HG03097 (cell line): ENCODE results near the gene NMD3.
"Not testable (repeated sequence)": the region's sequence is repeated elsewhere in the genome, so short reads cannot be mapped to it uniquely, and the experiment has no call there.

Experiments used
- ATAC-seq: cut with Tn5 transposase; IDR thresholded peaks from one replicate; pipeline ENCODE4 v1.9.1; 2021; ENCODE audit not compliant: unreplicated experiment, low FRiP score

The NMD3 gene

DNA sequence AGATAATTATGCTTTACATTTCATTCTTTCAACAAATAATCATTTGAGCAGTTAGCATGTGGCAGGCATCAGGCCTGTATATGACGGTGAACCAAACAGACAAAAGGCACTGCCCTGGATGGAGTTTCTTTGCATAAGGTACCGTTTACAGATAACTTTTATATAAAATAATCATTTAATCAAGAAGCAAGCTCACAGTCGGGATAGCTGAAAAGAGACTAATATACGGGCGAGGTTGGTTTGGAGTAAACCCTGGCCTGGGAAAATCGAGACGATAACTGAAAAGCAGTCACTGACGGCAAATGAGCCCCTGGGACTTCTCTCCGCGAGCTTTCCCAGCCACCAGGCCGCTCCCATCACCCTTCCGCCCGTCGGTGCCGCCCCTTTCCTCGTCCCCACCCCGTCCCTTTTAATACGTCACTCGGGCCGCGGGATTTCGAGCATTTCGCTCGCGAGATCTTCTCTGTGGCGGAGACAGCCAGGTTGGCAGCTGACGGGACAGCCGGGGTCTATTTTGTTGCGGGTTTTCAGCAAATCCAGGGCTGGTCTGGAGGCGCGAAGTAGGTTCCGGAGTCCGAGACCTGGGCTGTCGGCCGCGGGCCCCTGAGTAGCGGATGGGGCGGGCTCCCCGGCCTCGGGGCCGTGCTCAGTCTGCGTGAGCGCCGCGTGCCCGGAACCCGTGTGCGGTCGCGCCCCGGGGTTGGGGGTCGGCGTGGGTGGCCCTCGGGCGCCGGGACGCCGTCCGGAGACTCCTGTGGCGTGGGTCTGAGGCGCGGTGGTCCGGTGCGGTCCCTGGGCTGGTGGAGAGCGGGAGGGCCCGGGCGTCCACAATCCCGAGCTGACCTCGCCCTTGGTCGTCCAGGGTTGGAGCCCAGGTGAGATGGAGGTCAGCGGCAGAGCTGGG is at the start of gene NMD3:
NMD3 (plus strand) TSS at position 462 of the 904 bp plus-strand sequence. CDS start 703 bp downstream, outside the sequence.
- peak; percentile 98 for ATAC-seq

DNA sequence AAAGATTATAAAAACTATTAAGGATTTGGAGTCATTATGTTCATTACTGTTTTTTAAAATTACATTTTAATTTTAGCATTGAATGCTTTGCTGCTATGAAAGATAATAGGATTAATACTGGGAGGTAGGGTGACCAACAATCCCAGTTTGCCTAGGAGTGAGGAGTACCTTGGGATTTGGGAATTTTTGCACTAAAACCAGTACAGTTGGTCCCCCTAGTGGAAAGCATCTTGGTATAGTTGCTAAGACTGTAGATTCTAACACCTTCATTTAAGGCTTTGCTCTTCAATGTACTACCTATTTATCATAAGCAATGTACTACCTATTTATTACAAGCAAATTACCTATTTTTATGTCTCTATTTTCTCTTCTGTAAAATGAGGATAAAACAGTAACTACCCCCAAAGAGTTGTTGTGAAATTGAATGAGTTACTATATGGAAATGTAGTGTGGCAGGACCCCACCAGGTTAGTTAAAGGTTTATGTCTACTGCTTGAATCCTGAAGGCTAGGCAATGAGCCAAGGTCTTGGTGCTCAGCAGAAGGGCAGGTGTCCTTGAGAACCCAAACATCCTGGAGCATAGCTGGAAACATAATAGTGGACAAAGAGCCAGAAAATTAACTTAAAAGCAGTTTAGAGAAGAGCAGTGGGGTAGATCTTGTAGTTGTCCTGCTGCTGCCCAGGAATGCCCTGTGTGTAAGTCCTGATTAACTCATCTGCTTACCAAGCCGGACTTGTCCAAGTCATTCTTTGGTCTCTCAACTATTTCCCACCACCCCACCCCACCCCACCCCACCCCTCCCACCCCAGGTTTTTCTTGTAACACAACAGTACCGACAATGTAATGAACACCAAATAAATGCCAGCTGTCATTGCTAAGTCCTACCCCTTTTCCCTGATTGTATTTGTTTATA is 49.2 kb upstream of the NMD3 start:
- no peak for ATAC-seq

DNA sequence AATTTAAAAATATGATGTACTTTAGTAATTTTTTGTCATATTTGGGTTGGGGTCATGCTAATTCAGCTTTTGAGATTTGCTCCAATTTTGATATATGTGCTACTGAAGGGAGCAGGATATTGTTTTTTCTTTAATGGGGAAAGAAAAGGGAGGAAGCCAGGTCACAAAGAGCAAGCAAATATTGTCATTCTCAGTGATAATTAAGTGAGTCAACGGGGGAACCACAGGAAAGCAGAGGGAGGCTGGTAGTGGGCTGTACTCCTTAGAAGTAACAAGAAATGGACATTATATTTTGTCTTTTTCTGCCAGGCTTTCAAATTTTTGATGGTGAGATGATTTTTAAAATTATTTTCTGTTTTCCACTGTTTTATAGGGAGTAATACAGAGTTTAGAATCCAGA is 45.6 kb upstream of the NMD3 start:
- no peak for ATAC-seq

DNA sequence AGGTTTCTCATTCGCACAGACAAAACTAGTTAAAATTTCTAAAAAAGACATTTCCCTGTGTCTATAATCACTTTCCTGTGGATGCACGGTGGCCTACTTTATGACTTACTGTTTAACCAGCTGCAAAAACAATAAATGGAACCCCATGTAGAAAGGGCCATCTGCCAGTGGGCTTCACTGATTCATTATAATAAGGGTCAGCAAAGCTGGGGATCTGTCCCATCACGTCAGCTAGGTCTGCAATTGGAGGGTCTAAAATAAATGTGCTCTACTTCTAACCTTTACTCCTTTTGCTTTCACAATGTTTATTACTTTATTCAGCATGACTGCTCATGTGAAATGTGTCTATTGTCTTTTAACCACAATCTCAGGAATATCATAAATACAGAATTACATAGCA is 43.1 kb upstream of the NMD3 start:
- ATAC-seq: no peak

DNA sequence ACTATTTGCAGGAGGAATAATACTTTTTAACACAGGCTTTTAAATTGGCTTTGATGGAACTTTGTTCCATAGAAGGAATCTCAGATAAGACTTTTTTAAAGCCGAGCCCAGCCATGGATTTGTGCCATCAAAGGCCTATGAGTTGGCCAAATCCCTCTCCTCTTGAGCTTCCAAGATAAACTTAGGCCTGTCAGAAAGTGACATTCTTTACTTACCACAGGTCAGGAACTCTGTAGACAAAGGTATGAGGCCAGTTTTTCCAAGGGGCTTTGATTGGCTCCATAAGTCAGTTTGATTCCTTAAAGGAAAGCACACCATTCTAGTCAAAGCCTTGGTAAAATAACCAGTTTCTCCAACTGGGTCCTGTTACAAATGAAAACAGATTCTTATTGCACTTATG is 39.7 kb upstream of the NMD3 start:
- ATAC-seq: not testable (repeated sequence)

DNA sequence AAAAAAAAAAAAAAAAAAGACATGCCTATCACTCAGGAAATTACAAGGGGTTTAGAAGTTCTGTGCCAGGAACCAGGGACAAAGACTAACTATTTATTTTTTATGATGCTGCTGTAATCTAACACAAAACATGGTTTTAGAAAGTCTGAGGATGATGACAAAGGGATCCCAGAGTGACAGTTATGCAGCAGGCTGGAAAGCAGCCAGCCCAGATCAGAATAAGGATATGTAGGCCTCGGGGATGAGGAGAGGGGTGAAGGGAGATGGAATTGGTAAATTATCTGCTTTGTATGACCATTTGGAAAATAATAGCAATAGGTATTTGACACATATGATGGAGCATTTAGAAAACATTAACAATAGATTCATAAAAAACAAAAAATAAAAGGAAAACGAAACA is 34.1 kb upstream of the NMD3 start:
- ATAC-seq: no peak

DNA sequence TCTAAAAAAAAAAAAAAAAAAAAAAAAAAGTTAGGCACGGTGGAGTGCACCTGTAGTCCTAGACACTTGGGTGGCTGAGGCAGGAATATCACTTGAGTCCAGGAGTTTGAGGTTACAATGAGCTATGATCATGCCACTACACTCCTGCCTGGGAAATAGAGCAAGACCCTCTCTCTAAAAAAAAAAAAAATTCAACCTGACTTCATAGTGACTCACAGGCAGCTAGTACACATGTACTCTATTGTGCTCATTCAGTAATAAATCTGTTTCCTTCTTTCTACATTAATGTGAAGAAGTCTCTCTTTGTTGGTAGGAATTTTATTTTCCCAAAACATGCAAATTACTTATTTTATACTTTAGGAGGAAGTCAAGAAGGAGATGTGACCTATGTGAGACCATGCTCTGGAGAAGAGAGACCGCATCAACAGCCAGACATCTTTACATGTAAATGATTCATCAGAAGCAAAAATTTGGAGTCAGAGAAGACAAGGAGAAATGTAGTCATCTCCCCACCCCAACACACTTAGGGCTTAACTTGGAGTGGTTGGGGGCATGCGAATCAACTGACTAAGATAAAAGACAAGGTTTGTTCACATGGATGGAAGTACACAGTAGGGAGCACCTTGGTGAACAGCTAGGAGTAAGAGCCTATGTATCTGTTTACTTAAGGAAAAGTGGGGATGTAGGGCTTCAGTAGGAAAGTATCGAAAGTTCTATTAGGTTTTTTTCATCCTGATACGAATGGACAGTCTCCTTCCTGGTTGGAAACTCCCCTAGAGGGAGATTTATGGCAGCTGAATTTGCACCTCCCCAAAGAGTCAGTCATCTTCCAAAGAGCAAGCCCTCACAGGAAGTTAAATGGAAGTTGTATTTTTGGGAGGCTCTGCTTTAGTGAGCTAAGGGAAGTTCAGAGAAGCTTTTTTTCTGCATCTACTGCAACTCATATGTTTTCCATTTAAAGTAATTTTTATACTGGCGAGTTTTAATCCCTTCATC is 23.0 kb upstream of the NMD3 start:
- no peak for ATAC-seq

DNA sequence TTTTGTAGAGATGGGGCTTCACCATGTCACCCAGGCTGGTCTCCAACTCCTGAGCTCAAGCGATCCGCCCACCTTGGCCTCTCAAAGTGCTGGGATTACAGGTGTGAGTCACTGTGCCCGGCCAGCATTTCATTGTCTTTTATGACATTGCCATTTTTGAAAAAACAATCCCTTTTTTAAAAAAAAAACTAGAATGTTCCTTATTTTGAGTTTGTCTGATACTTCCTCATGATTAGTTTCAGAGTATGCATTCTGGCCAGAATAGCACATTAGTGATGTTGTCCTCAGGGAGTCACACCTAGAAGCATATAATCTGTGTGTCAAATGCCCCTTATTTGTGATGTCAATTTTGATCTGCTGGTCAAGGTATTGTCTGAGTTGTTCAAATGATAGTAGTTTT is 21.2 kb upstream of the NMD3 start:
- no peak for ATAC-seq

DNA sequence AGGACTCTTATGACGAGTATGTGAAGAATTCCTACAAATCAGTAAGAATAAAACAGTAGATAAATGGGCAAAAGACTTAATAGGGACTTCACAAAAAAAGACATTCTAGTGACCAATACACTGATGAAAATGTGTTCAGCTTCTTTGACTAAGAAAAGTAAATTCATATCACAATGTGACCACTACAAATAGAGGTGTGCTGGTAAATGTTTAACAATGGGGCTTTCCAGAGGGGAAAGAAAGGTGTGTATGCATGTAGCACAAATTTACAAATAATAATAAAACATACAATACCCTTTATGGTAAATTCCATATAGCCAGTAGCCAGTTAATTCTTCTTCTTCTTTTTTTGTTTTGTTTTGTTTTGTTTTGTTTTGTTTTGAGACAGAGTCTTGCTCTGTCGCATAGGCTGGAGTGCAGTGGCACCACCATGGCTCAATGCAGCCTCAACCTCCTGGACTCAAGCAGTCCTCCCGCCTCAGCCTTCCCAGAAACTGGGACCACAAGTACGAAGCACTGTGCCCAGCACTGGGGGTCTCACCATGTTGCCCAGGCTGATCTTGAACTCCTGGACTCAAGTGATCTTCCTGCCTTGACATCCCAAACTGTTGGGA is 17.5 kb upstream of the NMD3 start:
- ATAC-seq: peak; percentile 66

DNA sequence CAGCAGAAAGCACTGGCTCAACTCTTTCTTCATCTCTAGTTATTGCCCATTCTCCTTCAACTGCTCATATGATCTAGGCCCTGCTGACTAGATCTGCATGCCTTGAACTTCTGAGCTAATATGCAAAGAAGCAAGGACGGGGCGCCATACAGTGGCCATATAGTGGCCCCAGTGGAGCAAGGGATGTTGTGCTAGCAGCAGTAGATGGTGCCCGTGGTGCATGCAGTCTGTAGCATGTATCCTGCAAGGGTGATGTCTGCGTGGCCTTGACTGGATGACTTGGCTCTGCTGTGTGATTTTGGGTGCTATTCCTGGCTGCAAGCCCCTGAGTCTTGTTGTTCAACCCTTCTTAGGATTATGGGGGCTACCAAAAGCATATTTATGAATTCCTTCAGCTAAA is 12.2 kb upstream of the NMD3 start:
- ATAC-seq: no peak

DNA sequence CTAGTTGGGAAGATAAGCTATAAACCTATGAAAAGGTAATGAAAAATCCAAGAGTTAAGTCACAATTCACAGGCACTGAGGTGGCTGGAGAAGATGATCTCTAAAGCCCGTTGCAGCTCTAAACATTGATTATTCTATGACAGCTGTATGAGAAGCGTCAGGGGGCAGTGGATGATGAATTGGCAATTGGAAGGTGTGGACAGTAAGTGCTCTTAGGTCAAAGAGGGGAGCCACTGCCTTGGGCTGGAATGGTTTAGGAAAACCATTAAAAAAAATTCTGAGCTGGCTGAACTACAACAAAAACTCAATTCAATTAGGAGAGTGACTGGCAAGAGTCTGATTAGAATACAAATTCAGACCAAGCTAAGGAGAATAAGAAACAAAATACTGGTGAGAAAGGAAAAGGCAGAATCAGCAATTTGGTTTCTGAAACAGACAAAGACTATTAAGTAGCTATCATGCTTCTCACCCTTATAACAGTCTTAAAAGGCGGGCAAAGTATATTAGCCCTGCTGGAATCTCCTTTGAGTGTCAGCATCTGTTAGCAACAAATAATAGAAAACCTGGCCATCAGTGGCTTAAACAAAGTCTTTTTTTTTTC is 8.8 kb upstream of the NMD3 start:
- no peak for ATAC-seq

DNA sequence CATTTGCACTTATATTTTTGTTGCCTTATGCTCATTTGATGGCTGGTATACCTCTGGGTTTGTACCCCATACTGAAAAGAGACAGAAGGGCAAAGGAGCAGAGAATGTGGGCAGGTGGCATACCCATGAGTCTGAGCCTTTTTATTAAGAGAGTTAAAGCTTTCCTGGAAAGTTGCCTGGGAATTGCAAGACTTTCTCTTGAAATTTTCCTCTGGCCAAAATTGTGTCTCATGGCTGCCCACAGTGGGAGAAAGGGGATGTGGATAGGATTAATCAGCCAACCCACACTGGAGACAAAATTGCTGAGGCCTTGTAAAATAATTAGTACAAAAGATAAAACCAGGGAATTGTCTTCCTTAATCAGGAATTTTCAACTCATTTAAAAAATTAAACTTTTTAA is 8.2 kb upstream of the NMD3 start:
- no peak for ATAC-seq

DNA sequence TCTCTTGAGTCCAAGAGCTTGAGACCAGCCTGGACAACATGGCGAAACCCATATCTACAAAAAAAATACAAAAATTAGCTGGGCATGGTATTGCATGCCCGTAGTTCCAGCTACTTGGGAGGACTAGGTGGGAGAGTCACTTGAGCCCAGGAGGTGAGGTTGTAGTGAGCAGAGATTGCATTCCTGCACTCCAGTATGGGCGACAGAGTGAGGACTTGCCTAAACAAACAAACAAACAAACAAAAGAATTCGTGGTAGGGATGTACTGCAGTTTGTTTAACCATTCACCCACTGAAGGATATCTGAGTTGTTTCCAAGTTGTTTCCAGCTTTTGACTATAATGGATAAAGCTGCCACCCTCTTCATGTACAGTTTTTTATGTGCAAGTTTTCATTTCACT is 7.5 kb upstream of the NMD3 start:
- ATAC-seq: no peak

DNA sequence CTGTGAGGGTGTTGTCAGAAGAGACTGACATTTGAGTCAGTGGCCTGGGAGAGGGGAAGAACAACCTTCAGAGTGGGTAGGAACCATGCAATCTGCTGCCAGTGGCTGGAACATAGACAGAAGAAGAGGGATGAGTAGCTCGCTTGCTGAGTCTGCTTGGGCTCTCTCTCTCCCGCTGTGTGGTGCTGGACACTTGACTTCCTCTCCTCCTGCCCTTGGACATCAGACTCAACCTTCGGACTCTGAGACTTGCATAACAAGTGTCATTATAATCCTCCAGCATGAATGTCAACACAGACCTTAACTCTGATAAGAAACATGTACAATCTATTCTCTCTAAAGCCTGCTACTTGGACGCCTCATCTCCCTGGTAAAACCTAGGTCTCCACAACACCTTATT is 5.9 kb upstream of the NMD3 start:
- ATAC-seq: no peak

DNA sequence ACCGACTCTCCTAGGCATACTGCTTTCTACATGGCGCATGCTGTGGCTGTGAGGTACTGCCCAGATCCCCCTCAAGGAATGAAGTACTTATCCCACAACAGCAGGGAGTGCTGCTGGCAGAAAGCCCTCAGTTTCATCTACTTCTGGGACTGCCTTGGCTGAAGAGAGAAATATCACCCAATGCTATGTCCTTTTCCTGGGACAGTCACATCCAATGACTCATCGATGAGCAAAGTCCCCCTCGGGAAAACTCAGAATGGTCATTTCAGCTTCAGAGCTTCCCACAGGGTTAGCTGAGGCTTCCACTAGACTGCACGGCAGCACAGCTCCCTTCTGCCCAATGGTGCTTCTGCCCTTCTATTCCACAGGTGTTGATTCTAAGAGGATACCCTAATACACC is 3.6 kb upstream of the NMD3 start:
- ATAC-seq: no peak

DNA sequence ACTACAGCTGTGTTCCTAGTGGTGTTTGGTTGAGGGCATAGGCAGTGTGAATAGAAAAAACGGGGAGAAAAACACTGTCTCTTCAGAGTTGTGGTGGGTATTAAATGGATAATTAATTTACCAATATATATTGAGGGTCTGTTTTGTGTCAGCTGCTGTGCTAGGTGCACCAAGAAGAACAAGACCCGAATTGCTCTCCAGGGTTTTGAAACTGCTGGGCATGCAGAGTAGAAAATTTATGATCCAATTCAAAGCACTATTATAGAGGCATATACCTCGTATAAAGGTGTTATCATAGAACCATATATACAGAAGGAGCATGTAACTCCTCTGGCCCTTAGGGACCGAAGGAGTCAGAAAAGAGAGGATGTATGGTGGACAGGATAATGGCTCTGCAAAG is 1.6 kb upstream of the NMD3 start:
- no peak for ATAC-seq

DNA sequence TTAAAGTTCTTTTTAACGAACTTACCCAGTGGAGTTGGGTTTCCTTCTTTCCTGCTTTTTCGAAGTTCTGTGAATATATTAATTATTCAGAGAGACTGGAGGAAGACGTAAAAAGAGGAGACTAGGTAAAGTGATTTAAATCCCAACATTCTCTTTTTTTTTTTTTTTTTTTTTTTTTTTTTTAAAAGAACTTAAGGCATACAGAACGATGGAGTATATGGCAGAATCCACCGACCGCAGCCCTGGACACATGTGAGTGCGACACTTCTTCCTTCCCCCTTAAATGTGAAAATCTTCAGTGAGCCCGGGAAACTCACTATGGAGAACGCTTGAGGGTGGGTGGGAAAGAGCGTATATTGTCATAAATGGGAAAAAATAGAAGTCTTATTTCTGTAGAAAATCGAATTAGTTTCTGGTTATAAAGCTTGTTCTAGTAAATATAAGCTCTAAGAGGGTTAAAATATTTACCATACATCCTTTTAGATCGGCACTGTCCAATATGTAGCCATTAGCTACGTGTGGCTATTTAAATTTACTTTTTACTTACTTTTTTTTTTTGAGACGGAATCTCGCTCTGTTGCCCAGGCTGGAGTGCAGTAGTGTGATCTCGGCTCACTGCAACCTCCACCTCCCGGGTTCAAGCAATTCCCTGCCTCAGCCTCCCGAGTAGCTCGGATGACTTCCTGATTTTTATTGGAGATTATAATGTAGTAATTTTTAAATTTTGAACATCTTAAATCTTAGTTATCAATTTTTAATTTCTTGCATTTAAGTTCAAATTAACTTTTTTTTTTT is 892 bp downstream of the NMD3 start:
- no peak for ATAC-seq

DNA sequence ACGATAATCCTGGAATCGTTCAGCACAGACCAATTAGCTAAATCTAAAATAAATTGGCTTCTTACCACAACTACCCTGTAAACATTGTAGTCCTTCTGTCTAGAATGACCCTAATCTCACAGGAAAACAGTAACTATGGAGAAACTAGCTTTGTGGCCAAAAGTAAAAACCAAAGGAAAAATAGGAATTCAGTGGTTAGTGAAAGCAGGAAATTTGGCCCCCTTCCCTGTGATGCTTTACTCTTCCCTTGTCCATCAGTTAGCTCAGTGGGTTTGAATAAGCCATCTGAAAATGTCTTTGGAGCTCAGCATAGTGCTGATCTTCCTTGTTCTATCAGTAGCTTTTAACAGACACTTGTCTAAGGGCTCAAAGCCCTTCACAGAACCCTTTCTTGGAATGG is 1.6 kb downstream of the NMD3 start:
- no peak for ATAC-seq

DNA sequence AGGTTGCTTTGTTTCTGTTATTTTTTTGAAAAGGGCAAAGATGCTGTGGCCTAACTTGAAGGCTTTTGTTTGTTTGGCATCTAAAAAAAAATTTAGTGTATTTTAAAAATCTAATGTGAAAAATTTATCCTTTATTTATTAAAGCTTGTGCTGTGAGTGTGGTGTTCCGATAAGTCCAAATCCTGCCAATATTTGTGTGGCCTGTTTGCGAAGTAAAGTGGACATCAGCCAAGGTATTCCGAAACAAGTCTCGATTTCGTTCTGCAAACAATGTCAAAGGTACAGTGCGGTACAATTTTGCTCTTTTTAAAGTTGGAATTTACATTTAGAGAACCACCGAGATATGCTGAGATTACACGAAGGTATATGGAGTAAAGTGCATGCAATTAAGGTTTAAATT is 3.7 kb downstream of the NMD3 start:
- no peak for ATAC-seq
